GM12878 (cell line): Measurements from ENCODE around the gene SON.

Source experiments
- CTCF ChIP-seq, 3 experiments: IDR thresholded peaks in 2 of 3; conservative IDR thresholded peaks in 1 of 3; 2 replicates each; pipeline ENCODE4 v1.5.1; 2011; ENCODE audit warnings: low read depth in 3 of 3, low read length in 3 of 3, mild to moderate bottlenecking in 3 of 3, control low read depth in 2 of 3, moderate library complexity in 2 of 3, inconsistent platforms in 1 of 3, mixed read lengths in 1 of 3; ENCODE audit not compliant: control insufficient read depth in 2 of 3, insufficient read depth in 1 of 3; ENCODE audit errors: extremely low read depth in 1 of 3
- FOS ChIP-seq: IDR thresholded peaks from 3 replicates; pipeline ENCODE4 v1.6.1; 2011; ENCODE audit warnings: borderline replicate concordance; ENCODE audit not compliant: insufficient read length; ENCODE audit errors: extremely low read depth
- IRF5 ChIP-seq: fragments of 450-650 bp; IDR thresholded peaks from 2 replicates; pipeline ENCODE4 v1.6.1; 2017; ENCODE audit warnings: borderline replicate concordance
- PAX8 ChIP-seq: fragments of 450-650 bp; IDR thresholded peaks from 2 replicates; pipeline ENCODE4 v1.6.1; 2017; ENCODE audit warnings: mild to moderate bottlenecking, moderate library complexity
- POLR2A ChIP-seq: IDR thresholded peaks from 2 replicates; pipeline ENCODE4 v1.6.1; 2011; ENCODE audit warnings: low read depth, mild to moderate bottlenecking, low read length
- RAD21 ChIP-seq: IDR thresholded peaks from 2 replicates; pipeline ENCODE4 v1.6.1; 2011; ENCODE audit warnings: mild to moderate bottlenecking, low read depth, low read length, moderate library complexity; ENCODE audit not compliant: insufficient read depth
- TAF1 ChIP-seq: IDR thresholded peaks from 2 replicates; pipeline ENCODE4 v1.6.1; 2011; ENCODE audit warnings: mild to moderate bottlenecking, low read depth, low read length, borderline replicate concordance
- ZNF217 ChIP-seq: fragments of 450-650 bp; IDR thresholded peaks from 2 replicates; pipeline ENCODE4 v1.6.1; 2017; ENCODE audit warnings: antibody characterized with exemption, mild to moderate bottlenecking
- ZNF274 ChIP-seq: IDR thresholded peaks from one replicate; pipeline ENCODE4 v1.8.0; 2011; ENCODE audit not compliant: insufficient read length, insufficient read depth
- ZZZ3 ChIP-seq: IDR thresholded peaks from 2 replicates; pipeline ENCODE4 v1.6.1; 2011; ENCODE audit warnings: low read depth; ENCODE audit not compliant: control insufficient read depth, insufficient read length
- TF ChIP-seq, protein P1 (sequence below): IDR thresholded peaks from 2 replicates; pipeline ENCODE4 v1.6.1; 2012; ENCODE audit warnings: low read depth, low read length, improper control_type of control experiment
- TF ChIP-seq, protein P2 (sequence below): fragments of 150-350 bp; IDR thresholded peaks from 2 replicates; pipeline ENCODE4 v1.6.1; 2014; ENCODE audit warnings: mild to moderate bottlenecking, low read depth, low read length
- TF ChIP-seq, protein P3 (sequence below): IDR thresholded peaks from 2 replicates; pipeline ENCODE4 v1.6.1; 2012; ENCODE audit warnings: low read length, inconsistent platforms

DNA sequence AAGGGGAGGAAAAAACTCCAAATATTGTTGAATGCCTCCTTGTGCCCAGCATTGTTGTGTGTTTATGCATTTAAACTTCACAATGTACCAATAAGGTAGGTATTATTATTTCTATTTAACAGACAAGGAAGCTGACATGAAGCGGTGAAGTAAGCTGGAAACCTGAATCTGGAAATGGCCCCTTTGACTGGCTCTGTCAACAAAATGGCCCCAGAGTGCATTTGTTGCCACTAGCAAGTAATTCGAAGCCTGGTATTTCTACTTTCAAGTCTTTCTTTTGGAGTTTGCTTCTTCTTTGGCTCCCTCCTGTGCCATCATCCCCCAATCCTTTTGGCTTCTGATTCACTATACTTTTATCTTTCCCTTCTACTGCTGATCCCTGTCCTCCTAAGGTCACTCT, 75.6 kb downstream of the SON start:
- no peak for TF ChIP-seq CTCF (IDR thresholded peaks at IDR 0.05 in 2 of 3, conservative IDR thresholded peaks at IDR 0.05 in 1 of 3; ENCODE audit: control insufficient read depth in 2 of 3, extremely low read depth in 1 of 3, insufficient read depth in 1 of 3, low read depth in 3 of 3, low read length in 3 of 3)
- no peak for TF ChIP-seq ZNF274
- no peak for TF ChIP-seq ZNF217
- no peak for TF ChIP-seq RAD21
- no peak for TF ChIP-seq TAF1
- TF ChIP-seq, protein P1, sequence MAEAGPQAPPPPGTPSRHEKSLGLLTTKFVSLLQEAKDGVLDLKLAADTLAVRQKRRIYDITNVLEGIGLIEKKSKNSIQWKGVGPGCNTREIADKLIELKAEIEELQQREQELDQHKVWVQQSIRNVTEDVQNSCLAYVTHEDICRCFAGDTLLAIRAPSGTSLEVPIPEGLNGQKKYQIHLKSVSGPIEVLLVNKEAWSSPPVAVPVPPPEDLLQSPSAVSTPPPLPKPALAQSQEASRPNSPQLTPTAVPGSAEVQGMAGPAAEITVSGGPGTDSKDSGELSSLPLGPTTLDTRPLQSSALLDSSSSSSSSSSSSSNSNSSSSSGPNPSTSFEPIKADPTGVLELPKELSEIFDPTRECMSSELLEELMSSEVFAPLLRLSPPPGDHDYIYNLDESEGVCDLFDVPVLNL, result no peak
- TF ChIP-seq POLR2A, result no peak
- TF ChIP-seq FOS, result no peak
- TF ChIP-seq IRF5, result no peak
- TF ChIP-seq, protein P2, sequence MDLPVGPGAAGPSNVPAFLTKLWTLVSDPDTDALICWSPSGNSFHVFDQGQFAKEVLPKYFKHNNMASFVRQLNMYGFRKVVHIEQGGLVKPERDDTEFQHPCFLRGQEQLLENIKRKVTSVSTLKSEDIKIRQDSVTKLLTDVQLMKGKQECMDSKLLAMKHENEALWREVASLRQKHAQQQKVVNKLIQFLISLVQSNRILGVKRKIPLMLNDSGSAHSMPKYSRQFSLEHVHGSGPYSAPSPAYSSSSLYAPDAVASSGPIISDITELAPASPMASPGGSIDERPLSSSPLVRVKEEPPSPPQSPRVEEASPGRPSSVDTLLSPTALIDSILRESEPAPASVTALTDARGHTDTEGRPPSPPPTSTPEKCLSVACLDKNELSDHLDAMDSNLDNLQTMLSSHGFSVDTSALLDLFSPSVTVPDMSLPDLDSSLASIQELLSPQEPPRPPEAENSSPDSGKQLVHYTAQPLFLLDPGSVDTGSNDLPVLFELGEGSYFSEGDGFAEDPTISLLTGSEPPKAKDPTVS, result no peak
- TF ChIP-seq ZZZ3, result no peak
- no peak for TF ChIP-seq PAX8
- TF ChIP-seq, protein P3, sequence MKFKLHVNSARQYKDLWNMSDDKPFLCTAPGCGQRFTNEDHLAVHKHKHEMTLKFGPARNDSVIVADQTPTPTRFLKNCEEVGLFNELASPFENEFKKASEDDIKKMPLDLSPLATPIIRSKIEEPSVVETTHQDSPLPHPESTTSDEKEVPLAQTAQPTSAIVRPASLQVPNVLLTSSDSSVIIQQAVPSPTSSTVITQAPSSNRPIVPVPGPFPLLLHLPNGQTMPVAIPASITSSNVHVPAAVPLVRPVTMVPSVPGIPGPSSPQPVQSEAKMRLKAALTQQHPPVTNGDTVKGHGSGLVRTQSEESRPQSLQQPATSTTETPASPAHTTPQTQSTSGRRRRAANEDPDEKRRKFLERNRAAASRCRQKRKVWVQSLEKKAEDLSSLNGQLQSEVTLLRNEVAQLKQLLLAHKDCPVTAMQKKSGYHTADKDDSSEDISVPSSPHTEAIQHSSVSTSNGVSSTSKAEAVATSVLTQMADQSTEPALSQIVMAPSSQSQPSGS, result no peak
